OCI-LY3 (cell line): ENCODE results near the gene ZXDC.
A peak's percentile ranks its signal among the peaks of the same experiment; 100 is the strongest.

Experiments used
- H2AFZ ChIP-seq: fragments of 200-600, 300-600 bp; shearing (Covaris generic); 2 replicates; pipeline ENCODE4 v1.6.0; 2014; ENCODE audit warnings: antibody characterized with exemption, low read depth, low read length
- H3K27ac ChIP-seq: fragments of 200-600, 300-600 bp; sonication (generic); 2 replicates; pipeline ENCODE4 v1.5.1; 2014; ENCODE audit warnings: mild to moderate bottlenecking, low read length, moderate library complexity, mixed read lengths
- H3K27me3 ChIP-seq: fragments of 200-600, 300-600 bp; sonication (generic); 2 replicates; pipeline ENCODE4 v1.6.1; 2014; ENCODE audit warnings: low read depth, low read length, mixed read lengths
- H3K36me3 ChIP-seq: fragments of 200-600, 300-600 bp; sonication (generic); replicated peaks from 2 replicates; pipeline ENCODE3; 2014; ENCODE audit warnings: low read depth, low read length, mixed read lengths
- H3K4me1 ChIP-seq: fragments of 300-600, 200-600 bp; sonication (generic); 2 replicates; pipeline ENCODE4 v1.6.1; 2014; ENCODE audit warnings: low read length, mixed read lengths
- H3K4me2 ChIP-seq: fragments of 200-600, 300-600 bp; sonication (generic); 2 replicates; pipeline ENCODE4 v1.6.1; 2014; ENCODE audit warnings: low read length, mixed read lengths
- H3K4me3 ChIP-seq: fragments of 300-600, 200-600 bp; sonication (generic); 2 replicates; pipeline ENCODE4 v1.5.1; 2014; ENCODE audit warnings: antibody characterized with exemption, mild to moderate bottlenecking, low read length, moderate library complexity
- H3K79me2 ChIP-seq: fragments of 300-600, 200-600 bp; shearing (Covaris generic); 2 replicates; pipeline ENCODE4 v1.6.1; 2014; ENCODE audit warnings: mild to moderate bottlenecking, low read length, mixed read lengths
- H3K9ac ChIP-seq: fragments of 300-600, 200-600 bp; shearing (Covaris generic); 2 replicates; pipeline ENCODE4 v1.6.0; 2014; ENCODE audit warnings: mild to moderate bottlenecking, low read length, moderate library complexity
- H3K9me3 ChIP-seq: fragments of 200-600, 300-600 bp; shearing (Covaris generic); 2 replicates; pipeline ENCODE4 v1.6.1; 2014; ENCODE audit warnings: low read length, mixed read lengths; ENCODE audit not compliant: insufficient read depth
- H4K20me1 ChIP-seq: fragments of 200-600, 300-600 bp; sonication (generic); 2 replicates; pipeline ENCODE4 v1.6.1; 2016; ENCODE audit warnings: low read length, mixed read lengths; ENCODE audit not compliant: insufficient read depth
- EZH2phosphoT487 ChIP-seq: fragments of 200-600 bp; shearing (Covaris generic); IDR thresholded peaks from 2 replicates; pipeline ENCODE4 v1.6.1; 2018; ENCODE audit warnings: antibody characterized with exemption, mixed run types, low read depth
- TF ChIP-seq, protein P1 (sequence below): fragments of 200-600, 300-600 bp; sonication (generic); IDR thresholded peaks from 2 replicates; pipeline ENCODE4 v1.5.1; 2014; ENCODE audit warnings: antibody characterized with exemption, low read length, low read depth

The ZXDC gene

DNA sequence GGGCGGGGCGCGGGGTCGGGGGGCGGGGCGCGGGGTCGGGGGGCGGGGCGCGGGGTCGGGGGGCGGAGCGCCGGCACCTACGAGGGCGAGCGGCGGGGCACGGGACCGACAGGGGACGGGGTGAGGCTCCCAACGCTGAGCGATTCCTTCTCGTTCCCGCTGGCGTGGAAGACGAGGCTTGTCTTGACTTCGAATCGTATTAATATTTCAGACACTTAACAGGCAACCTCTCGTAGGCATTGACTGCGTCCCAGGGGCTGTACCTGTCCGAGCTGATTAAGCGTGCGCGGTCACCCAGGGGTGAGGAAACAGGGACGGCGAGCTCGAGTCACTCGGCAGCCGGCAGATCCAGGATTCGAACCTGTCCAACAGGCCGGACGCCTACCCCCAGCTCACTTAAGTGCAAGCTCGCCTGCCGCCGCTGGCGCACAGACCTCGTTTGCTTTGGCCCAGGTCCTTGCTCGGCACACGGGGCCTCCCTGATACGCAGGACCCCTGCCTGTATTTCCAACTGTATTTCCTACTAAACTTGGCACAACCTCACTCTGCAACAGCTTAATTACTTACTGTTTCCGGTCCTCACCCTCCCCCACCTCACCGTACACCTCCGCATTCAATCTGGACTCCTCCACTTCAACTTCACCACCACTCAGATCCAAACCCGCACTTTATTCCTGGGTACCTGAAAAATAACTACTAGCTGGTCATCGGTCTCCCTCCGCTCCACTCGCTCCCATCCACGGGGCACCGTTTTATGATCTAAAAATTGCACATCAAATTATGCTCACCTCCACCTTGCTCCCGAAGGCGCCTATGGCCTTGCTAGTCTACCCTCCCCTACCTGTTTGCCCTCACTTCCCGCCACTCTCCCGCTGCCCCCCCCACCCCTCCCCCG is 722 bp upstream of the ZXDC start:
- Histone ChIP-seq H3K4me3 (peak overlapping the region; percentile 80), H2AFZ (peak overlapping the region; percentile 94), H4K20me1 (peaks cover 27% of the 10 kb centered on the region), H3K4me2 (peak overlapping the region; percentile 66), H3K9ac (no peak overlapping the region), H3K27ac (no peak overlapping the region), H3K4me1 (peaks cover 19% of the 10 kb centered on the region), H3K9me3 (no peaks in the 10 kb centered on the region), H3K27me3 (no peaks in the 10 kb centered on the region), H3K36me3 (peaks cover 24% of the 10 kb centered on the region), H3K79me2 (peaks cover 36% of the 10 kb centered on the region)
- TF ChIP-seq EZH2phosphoT487: no peak
- TF ChIP-seq, protein P1, sequence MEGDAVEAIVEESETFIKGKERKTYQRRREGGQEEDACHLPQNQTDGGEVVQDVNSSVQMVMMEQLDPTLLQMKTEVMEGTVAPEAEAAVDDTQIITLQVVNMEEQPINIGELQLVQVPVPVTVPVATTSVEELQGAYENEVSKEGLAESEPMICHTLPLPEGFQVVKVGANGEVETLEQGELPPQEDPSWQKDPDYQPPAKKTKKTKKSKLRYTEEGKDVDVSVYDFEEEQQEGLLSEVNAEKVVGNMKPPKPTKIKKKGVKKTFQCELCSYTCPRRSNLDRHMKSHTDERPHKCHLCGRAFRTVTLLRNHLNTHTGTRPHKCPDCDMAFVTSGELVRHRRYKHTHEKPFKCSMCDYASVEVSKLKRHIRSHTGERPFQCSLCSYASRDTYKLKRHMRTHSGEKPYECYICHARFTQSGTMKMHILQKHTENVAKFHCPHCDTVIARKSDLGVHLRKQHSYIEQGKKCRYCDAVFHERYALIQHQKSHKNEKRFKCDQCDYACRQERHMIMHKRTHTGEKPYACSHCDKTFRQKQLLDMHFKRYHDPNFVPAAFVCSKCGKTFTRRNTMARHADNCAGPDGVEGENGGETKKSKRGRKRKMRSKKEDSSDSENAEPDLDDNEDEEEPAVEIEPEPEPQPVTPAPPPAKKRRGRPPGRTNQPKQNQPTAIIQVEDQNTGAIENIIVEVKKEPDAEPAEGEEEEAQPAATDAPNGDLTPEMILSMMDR: no peak

DNA sequence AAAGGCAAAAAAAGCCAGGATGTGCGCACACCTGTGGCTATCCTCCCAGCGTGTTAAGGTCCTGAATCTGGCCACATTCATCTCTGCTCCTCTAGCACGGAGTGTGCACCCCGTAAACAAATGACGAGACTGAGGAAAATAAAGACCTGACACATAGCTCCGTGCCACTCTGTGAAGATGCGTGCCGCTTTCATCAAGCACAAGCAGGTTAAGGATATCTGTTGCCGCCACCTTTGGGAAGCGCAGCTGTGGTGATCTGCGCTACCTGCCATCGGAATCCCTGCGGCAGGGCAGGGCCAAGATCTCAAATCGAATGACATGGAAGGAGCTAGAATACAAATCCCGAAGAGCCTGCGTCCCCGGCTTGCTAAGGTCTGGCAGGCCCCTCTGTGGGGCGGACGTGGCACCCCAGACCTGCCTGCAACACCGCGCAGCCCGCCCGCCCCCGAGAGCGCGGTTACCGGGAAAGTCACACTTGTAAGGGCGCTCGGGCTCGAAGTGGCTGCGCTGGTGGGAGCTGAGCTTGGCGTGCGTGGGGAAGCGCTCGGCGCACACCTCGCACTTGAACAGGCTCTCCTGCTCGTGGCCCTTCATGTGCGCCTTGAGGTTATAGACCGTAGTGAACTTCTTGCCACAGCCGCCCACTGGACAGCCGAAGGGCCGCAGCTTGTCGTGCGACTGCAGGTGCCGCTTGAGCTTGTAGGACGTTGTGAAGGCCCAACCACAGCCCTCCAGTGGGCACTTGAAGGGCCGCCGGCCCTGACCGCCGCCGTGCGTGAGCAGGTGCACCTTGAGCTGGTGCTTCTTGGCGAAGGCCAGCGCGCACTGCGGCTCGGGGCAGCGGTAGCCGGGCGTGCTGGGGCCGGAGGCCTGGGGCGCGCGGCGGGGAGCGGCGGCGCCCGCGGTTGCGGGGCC is 936 bp downstream of the ZXDC start:
- H3K9me3 ChIP-seq: no peaks in the 10 kb centered on the region
- H3K4me3 ChIP-seq: peak overlapping the region; percentile 88
- H4K20me1 ChIP-seq: peaks cover 27% of the 10 kb centered on the region
- H3K36me3 ChIP-seq: peaks cover 38% of the 10 kb centered on the region
- H3K27ac ChIP-seq: no peak overlapping the region
- H3K4me2 ChIP-seq: peak overlapping the region; percentile 88
- H3K4me1 ChIP-seq: peaks cover 19% of the 10 kb centered on the region
- peaks cover 43% of the 10 kb centered on the region for H3K79me2 ChIP-seq
- no peaks in the 10 kb centered on the region for H3K27me3 ChIP-seq
- H2AFZ ChIP-seq: no peak overlapping the region
- TF ChIP-seq, protein P1: no peak
- TF ChIP-seq EZH2phosphoT487: no peak
- H3K9ac ChIP-seq: peak overlapping the region; percentile 66

GRCh38 chr3:126473292-126474168 is 2.2 kb downstream of the ZXDC start:
- peaks cover 54% of the 10 kb centered on the region for H3K79me2 ChIP-seq
- TF ChIP-seq, protein P1: no peak
- TF ChIP-seq EZH2phosphoT487: no peak
- no peak overlapping the region for H3K27ac ChIP-seq
- H2AFZ ChIP-seq: no peak overlapping the region
- H3K4me2 ChIP-seq: peak overlapping the region; percentile 42
- no peak overlapping the region for H3K9ac ChIP-seq
- H3K4me3 ChIP-seq: peak overlapping the region; percentile 30
- peaks cover 50% of the 10 kb centered on the region for H3K36me3 ChIP-seq
- H3K4me1 ChIP-seq: peaks cover 19% of the 10 kb centered on the region
- H3K27me3 ChIP-seq: no peaks in the 10 kb centered on the region
- H4K20me1 ChIP-seq: peaks cover 27% of the 10 kb centered on the region
- no peaks in the 10 kb centered on the region for H3K9me3 ChIP-seq
